NOMO-1 treated with DMSO at 0.1 percent for 48 hours (cell line): ENCODE results near the gene SSR2.

Source experiments
- DNase-seq: peaks from one replicate; lab custom pipeline; 2025; ENCODE audit not compliant: unreplicated experiment; lab: John Stamatoyannopoulos, UW

SSR2 gene

DNA sequence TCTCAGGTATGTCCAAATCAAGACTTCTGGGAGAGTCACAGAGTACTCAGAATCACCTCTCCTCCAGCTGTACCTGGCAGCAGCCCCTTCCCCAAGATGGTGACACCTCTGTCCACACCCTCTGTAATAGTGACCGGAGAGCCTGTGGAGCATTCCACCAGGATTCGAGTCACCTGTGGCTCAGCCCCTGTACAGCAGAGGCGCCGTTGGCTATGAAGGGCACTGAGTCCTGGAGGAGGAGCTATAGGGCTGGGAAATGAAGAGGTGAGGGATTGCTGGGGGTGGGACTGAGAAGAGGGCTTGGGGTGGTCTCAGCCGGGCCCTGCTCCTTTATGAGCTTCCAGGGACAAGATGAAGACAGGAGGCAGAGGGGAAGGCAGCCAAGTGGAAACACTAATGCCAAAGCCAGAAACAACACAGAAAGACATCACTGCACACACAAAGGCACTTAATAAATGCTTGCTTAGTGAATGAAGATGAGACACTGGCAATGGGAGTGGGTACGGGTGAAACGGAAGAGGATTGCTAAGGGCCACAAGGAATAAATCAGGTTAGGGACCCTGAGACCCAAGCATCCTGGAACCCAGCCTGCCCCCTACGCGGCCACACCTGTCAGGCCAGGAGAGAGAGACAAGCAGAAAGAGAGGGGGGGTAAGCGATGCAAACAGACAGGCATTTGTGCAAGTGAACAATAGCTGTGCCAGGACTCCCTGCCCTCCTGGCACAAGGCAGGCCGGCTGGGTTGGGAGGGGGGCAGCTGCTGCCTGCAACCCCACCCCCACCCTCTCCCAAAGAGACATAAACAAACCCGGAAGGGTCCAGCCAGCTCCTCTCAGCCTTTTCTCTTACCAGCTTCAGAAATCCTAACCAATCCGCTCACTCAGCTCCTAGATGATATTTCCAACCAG lies 46.3 kb downstream of the SSR2 start:
- no peak for DNase-seq

DNA sequence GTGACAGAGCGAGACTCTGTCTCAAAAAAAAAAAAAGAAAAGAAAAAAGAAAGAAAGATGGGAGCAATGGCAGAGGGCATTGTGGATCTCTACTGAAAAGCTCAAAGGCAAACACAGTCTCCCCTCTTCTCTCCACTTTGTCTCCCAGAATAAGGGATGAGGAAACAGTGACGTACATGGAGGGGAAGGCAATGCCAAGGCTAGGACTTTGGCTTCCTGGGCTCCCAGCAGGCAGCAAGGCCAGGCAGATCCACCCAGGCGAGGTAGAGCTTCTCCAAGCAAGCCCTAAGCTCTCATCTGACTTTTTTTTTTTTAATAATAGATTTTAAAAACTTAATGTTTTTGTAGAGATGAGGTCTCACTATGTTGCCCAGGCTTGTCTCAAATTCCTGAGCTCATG lies 47.0 kb downstream of the SSR2 start:
- DNase-seq, result no peak

DNA sequence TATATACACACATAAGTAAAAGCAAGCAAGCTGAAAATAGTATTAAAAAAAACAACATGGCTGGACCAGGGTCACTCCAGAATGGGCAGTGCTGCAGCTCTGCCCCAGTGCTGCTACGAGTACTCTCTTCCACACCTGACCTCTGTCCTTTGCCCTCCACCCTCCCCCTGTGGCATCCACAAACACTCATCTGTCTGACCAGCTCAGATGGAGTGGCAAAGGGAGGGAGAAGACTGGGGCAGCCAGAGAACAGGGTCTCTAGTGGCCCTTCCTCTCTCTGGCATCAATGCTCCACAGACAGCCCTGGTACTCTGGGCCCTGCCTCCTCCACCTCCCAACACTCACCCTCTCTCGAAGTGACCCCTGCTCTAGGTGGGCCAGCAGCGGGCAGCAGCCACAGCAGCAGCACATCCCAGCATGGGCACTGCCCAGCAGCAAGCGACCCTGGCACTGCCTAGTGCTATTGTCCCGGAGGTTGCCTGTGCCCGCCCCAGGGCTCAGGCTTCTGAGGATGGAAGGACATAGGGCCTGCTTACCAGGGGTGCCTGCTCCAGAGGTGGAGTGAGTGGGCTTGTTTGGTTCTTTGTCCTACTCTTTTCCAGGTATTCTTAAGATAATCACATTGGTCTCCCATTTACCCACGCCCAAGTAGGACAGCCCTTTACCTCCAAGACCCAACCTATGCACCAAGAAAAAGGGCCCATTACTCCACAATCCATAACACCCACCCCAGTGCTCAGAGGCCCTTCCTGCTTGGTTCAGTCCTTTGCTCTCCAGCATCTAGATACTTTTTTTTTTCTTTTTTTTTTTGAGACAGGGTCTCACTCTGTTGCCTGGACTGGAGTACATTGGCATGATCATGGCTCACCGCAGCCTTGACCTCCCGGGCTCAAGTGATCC lies 48.6 kb downstream of the SSR2 start:
- no peak for DNase-seq

DNA sequence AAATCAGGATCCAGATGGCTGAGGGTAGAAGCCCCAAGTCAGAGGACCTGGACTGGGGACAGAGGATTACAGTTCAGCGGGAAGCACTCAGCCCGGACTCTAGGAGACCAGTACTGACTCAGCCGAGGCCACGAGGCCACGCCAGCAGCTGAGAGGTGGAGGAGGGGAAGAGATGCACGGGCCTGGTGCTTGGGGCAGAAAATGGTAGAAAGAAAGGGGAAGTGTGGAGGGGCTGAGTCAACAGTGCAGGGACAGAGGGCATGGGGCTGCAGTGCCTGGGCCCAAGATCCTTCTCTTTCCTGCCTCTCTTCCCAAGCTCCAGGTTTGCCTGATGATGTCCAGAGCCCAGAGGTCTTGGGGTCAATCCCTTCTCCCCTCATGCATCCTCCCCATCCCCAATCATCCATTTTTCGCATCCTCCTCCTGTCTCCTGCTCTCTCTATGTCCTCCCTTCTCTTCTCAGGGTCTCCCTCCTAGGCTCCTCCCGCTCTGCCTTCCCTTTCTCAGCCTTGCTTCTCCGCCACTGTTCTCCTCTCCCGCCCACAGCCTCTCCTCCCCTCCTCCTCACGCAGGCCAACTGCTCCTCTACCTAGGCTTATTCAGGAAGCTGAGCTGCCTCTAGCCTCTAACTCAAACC lies 50.1 kb downstream of the SSR2 start:
- DNase-seq, result peak; percentile 96

DNA sequence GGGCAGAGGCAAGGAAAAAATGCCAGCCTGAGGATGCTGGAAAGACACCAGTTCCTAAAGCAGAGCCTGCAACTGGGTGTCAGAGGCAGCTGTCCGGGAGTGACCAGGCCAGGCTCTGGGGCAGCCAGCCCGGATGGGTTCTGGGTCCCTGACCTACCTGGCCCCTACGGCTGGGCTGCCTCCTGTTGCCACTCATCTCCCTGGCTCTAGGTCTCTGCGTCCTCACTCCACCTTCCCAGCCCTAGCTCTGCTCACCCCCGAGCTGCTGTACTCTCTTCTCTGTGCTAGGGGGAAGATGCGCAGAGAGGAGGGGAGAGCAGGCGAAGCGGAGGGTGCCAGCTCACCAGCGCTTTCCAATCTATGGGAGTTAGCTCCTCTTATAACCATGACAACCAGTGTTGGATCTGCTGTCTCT lies 51.4 kb downstream of the SSR2 start:
- DNase-seq, result no peak

DNA sequence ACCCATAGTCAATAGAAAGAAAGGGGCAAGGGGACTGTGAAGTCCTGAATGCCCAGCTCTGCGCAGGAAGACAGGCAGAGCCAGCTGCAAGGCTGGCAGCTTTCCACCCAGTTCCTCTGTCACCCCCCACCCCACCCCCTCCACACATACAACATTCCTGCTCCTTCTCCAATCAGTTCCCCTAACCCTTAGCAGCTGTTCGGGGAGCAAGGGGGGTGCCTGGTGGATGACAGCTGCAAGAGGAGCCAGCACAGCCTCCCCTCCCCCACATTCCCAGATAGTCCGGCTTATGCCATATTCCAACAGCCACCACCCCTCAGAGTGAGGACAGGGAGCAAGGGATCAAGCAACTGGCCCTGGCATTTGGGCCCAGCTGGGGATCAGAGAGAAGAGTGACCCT lies 52.1 kb downstream of the SSR2 start:
- DNase-seq, result no peak

DNA sequence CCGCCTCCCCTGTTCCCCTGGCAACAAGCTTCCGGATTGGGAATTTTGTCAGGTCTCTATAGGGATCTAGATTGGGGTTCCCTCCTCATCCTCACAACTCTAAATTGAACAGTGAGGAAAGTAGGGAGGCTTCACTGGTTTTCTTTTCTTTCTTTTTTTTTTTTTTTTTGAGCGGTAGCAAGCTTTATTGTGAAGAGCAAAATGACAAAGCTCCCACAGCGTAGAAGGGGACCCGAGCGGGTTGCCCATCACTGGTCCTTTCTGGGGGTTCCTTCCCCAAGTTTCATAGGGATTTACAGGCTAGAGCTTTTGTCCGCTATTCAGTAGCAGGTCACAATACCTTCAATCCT lies 52.7 kb downstream of the SSR2 start:
- DNase-seq, result no peak

DNA sequence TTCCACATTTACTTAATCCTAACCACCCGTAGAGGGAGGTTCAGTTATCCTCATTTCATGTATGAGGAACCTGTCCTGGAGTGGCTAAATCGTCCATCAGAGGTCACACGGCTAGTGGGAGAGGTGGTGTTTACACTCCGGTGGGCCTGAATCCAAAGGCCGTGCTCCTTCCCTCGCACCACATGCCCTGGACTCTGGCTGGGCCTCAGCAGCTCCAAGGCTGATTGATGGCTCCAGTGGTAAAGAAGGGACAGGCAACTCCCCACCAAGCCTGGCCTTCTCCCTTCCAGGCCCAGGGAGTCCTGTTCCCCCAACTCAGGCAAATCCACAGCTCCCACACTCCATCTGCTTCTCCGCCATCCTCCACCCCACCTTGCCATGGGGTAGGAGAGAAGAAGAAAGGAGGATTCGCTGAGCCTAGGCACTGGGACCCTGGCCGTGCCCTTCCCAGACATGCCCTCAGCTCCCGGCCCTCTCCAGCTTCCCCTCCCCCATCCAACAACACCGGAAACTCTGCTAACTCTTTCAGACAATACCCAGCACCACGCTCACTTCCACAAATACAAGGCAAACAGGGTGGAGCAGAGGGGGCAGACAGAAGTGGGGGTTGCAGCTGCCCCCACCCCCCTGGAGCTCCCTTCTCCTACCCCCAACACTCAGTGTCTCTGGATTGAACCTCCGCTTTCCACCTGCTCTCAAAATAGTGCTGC lies 53.3 kb downstream of the SSR2 start:
- DNase-seq, result peak; percentile 43

DNA sequence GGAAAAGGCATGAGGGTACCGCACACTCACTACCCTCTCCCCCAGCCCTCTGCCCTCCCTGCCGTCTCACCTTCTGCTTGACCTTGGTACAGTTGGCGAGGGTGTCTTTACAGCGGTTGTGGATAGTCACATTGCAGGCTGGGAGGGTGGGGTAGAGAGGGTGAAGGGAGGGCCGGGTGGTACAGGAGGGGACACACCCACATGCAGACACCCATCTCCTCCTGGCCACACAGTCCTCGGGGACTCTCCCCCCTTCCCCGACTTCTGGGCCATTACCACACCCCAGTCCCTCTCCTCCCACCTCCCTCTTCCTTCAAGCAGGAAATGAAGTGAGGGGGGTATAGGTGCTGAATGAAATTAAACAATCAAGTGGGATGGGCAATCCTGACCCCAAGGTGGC lies 54.0 kb downstream of the SSR2 start:
- no peak for DNase-seq

DNA sequence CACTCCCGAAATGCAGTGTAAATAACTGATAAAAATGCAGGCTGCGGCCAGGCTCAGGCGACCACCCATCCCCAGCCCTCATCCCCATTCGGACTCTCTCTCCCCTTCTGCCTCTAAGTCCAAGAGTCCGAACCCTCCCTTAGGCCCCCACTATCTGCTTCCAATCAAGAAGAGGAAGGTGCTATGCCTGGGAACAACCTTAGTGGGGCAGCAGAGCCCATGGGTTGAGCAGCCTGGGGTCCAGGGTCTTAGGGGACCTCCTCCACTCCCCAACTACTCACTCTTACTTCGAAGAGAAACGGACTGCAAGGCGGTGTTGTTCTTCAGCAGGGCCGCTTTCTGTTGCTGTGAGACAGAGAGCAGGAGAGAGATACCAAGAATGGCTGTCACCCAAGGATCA lies 54.6 kb downstream of the SSR2 start:
- DNase-seq, result no peak

DNA sequence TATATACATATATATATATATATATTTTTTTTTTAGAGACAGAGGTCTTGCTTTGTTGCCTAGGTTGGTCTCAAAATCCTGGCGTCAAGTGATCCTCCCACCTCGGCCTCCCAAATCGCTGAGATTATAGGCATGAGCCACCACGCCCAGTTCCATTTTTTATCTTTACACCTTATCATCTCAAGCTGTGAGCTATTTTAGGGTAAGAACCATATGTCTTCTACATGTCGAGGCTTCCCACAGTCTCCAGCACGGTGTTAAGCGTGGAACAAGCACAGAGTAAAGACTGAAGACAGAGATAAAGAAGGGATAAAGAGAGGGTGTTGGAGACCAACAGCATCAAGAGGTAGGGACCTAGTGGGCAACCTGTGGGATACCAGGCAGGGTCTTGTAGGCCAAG lies 56.6 kb downstream of the SSR2 start:
- no peak for DNase-seq

DNA sequence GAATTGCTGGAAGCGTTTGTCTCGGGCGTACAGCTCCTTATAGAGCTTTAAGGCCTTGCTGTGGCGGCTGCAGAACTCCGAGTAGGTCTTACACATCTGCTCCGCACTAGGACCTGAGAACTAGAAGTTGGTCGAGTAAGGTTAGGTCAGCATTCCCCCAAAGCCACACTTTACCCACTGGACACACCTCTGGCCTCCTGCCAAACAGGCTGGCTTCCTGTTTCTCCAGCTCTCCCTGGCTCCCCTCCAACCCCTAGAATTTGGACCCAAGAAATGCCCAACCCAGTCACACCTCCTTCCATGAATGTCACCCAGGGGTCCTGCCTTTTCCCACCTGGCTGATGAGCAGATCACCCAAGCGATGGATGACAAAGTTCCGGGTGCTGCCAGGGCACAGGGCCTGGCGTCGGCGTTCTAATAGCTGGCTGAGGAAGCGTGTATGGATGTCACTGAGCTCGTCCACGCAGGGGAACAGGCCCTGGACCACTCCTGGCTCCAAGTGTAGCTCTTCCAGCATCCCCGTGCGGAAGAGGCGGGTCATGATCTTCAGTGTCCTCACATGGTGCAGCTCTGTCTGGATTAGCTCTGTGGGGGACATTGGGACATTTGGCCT lies 58.0 kb downstream of the SSR2 start:
- no peak for DNase-seq

DNA sequence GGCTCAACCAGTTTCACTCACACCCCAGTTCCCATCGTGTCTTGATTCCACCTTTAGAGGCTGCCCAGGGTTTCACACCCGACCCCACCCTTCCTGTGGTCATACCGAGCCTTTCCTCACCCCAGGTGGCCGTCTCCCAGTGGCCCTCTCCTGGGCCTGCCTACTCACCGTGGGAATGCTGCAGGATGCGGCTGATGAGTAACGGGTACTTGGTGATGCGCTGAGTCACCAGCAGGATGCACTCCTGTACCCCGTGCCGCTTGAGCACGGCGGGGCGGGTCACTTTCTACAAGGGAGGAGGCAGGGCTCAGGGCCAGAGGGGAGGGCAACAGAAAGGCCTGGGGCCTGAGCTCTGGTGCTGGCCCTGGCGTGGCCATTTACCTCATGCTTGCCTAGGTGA lies 58.8 kb downstream of the SSR2 start:
- no peak for DNase-seq

DNA sequence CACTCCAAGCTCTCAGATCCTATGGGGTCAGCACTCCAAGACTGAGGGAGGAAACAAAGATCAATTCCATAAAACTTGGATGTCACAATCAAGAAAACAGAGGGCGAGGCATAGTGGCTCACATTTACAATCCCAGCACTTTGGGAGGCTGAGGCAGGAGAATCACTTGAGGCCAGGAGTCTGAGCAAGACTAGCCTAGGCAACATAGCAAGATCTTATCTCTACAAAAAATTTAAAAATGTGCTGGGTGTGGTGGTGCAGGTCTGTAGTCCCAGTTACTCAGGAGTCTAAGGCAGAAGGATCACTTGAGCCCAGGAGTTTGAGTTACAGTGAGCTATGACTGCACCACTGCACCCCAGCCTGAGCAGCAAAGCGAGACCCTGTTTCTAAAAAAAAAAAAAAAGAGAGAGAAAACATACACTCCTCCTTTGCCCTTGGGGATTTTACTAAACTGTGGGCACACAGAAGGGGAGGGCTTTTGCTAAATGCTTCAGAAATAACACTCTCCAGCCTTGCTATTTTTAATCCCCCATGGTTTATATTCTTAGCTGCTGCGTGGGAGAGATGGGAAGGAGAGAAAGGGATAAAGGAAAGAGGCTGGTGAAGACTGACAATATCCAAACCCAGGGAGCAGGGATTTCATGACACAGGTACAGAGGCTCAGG lies 60.5 kb downstream of the SSR2 start:
- DNase-seq, result no peak
